ES-I3 (cell line): ENCODE measurements around the gene ZNF350.
"Not testable (repeated sequence)": the region's sequence is repeated elsewhere in the genome, so short reads cannot be mapped to it uniquely, and the experiment has no call there.

Source experiments
- H3K36me3 ChIP-seq: 2 replicates; pipeline ENCODE4 v1.6.1; 2013; ENCODE audit warnings: mild to moderate bottlenecking, low read length, control low read depth, moderate library complexity; ENCODE audit not compliant: insufficient read depth
- H3K4me1 ChIP-seq: 2 replicates; pipeline ENCODE4 v1.6.1; 2013; ENCODE audit warnings: mild to moderate bottlenecking, control low read depth, low read length; ENCODE audit not compliant: insufficient read depth
- H3K9ac ChIP-seq: 2 replicates; pipeline ENCODE4 v1.6.1; 2013; ENCODE audit warnings: low read depth, mild to moderate bottlenecking, low read length, moderate library complexity
- H3K9me3 ChIP-seq: 2 replicates; pipeline ENCODE4 v1.6.1; 2013; ENCODE audit warnings: mild to moderate bottlenecking, low read length, moderate library complexity; ENCODE audit not compliant: control insufficient read depth, insufficient read depth

ZNF350 gene

DNA sequence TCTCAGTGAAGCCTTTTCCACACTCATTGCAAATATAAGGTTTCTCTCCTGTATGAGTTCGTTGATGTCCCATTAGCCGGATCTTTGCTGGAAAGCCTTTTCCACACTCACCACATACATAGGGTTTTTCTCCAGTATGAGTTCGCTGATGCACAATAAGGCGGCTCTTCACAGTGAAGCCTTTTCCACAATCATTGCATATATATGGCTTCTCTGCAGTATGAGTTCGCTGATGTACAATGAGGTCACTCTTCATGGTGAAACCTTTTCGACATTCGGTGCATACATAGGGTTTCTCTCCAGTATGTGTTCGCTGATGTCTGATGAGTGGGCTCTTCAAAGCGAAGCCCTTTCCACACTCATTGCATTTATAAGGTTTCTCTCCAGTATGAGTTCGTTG, 6.8 kb upstream of the ZNF350 start:
- Histone ChIP-seq H3K4me1 (no peaks in the 10 kb centered on the region), H3K9me3 (peaks cover 43% of the 10 kb centered on the region), H3K36me3 (peaks cover 21% of the 10 kb centered on the region; the same call in 1 of the 2 replicates), H3K9ac (no peak overlapping the region)

DNA sequence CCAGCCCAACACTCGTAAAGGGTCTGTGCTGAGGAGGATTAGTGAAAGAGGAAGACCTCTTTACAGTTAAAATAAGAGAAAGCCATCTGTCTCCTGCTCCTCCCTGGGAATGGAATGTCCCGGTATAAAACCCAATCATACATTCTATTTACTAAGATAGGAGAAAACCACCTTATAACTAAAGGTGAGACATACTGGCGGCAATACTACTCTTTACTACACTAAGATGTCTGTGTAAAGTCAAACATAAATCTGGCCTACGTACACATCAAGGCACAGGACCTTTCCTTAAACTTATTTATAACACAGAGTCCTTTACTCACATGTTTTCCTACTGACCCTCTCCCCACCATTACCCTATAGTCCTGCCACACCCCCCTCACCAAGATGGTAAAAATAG, 3.3 kb downstream of the ZNF350 start:
- Histone ChIP-seq H3K9ac (no peak overlapping the region), H3K4me1 (no peaks in the 10 kb centered on the region), H3K36me3 (no peaks in the 10 kb centered on the region; the same call in 1 of the 2 replicates), H3K9me3 (peaks cover 18% of the 10 kb centered on the region)

DNA sequence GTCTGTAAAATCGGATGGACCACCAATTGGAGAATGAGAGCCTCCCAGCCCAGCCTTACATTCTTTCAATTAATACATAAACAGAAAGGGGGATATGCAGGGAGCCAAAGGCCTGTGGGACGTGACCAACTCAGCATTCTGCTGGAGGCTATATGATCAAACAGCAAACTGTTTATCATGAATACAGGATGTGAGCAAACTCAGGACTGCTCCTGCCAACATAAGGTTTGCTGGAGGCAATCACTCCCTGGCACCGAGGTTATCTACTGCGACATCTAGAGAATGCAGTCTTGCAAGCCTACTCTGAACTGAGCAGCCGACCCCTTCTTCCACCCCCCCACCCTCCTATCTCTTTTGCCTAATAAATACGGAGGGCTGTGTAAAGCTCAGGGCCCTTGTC, 5.7 kb downstream of the ZNF350 start:
- not testable (repeated sequence) for H3K36me3 ChIP-seq, H3K9ac ChIP-seq, H3K4me1 ChIP-seq
- peaks cover 14% of the 10 kb centered on the region for H3K9me3 ChIP-seq

DNA sequence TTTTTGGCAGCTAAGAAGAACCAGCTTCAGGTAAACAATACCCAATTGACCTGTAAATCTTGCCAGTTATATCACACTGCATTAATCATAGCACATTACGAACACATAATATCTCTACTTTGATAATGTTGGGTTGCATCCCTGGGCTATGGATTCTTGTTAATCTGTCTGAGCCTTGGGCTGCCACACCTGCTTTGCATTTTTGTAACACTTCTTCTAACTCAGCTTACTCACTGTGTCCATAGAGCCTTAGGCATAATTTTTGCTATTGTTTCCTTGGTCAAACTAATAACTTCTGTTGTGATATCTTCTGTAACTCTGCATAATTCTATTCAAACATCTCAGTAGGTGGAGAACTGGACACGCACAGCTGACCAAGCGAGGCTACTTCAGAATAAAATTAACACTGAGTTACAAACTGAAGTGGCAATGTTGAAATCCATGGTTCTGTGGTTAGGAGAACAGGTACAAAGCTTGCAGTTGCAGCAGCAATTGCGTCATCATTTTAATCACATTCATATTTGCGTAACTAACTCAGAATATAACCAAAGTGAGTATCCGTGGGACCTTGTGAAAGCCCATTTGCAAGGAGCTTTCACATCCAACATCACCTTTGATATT, 6.4 kb downstream of the ZNF350 start:
- no peaks in the 10 kb centered on the region for H3K4me1 ChIP-seq
- H3K9ac ChIP-seq, result no peak overlapping the region
- no peaks in the 10 kb centered on the region; the same call in 1 of the 2 replicates for H3K36me3 ChIP-seq
- H3K9me3 ChIP-seq, result peaks cover 18% of the 10 kb centered on the region

DNA sequence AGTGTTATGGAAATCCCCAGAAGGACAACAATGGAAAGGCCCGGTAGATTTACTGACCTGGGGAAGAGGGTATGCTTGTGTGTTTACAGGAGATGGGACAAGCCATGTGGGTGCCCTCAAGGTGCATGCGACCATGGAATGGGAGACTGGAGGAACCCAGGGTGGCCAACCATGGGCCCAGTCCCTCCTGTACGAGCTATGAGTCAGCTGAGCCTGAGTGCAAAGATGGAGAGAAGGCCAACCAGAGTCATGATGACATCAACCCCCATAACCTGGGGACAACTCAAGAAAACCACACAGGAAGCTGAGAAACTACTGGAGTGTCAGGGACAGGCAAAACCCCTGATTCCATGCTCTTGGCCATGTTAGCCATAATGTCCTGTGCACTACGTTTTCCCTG, 7.8 kb downstream of the ZNF350 start:
- H3K9me3 ChIP-seq, result peaks cover 20% of the 10 kb centered on the region

DNA sequence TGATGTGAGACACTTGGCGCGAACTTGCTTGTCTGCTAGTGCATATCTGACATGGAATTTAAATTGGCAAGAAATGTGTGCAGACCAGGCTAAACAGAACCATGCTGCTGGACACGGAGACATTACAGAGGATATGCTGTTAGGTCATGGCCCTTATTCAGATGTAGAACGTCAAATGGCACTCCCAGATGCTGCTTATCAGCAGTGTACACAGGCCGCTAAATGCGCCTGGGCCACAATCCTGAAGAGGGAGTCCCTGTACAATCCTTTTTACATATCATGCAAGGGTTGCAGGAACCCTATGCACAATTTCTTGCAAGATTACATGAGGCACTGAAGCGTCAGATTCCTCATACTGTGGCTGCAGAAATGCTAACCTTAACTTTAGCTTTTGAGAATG, 9.3 kb downstream of the ZNF350 start:
- peaks cover 28% of the 10 kb centered on the region for H3K9me3 ChIP-seq
- no peak overlapping the region for H3K9ac ChIP-seq

More for the DNA sequence above, 7.8 kb downstream of the ZNF350 start:
- H3K4me1 ChIP-seq, result no peaks in the 10 kb centered on the region
- no peak overlapping the region for H3K9ac ChIP-seq
- no peaks in the 10 kb centered on the region; the same call in none of the 2 replicates for H3K36me3 ChIP-seq

DNA sequence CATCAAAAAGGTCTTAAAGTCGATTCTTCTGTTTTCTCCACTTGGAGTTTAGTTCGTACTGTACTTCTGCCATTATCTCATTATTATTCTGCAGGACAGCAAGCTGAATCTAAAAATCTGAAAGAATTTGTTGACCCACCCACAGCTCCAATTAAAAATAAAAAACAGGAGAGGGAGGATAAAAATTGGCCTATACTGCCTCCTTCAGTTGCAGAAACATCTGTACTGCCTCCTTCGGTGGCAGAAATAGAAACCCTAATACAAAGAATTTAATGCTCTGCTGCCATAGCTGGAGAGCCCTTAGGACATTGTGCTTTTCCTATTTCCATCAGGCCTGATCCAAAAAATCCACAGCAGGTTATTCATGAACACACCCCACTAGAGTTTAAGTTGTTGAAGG, 9.8 kb downstream of the ZNF350 start:
- Histone ChIP-seq H3K4me1 (no peaks in the 10 kb centered on the region), H3K36me3 (peaks cover 3% of the 10 kb centered on the region), H3K9ac (no peak overlapping the region), H3K9me3 (peaks cover 30% of the 10 kb centered on the region)

More for the DNA sequence above, 9.3 kb downstream of the ZNF350 start:
- no peaks in the 10 kb centered on the region for H3K4me1 ChIP-seq
- H3K36me3 ChIP-seq, result peaks cover 3% of the 10 kb centered on the region

DNA sequence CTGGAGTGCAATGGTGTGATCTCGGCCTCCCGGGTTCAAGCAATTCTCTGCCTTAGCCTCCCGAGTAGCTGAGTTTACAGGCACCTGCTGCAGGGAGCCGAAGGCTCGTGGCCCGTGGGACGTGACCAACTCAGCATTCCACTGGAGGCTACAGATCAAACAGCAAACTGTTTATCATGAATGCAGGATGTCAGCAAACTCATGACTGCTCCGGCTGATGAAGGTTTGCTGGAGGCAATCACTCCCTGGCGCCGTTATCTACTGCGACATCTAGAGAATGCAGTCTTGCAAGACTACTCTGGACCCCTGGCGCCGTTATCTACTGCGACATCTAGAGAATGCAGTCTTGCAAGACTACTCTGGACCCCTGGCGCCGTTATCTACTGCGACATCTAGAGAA, 10.9 kb downstream of the ZNF350 start:
- H3K9me3 ChIP-seq, result peaks cover 35% of the 10 kb centered on the region
- not testable (repeated sequence) for H3K36me3 ChIP-seq, H3K4me1 ChIP-seq, H3K9ac ChIP-seq

DNA sequence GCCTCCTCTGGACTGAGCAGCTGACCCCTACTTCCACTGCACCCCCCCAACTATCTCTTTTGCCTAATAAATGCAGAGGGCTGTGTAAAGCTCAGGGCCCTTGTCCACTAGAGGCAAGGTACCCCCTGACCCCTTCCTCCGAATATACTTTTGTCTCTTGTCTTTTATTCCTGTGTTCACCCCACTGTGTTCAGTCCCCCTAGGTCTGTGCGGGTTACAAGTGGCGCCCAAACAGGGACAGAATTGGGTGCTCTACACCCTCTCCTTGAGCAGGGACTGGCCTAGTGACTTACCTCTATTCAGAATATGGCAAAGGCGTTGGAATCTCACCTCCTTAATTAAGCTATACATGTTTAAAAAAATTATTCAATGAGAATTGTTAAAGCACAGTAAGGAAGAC, 15.0 kb downstream of the ZNF350 start:
- H3K9me3 ChIP-seq, result peaks cover 38% of the 10 kb centered on the region

DNA sequence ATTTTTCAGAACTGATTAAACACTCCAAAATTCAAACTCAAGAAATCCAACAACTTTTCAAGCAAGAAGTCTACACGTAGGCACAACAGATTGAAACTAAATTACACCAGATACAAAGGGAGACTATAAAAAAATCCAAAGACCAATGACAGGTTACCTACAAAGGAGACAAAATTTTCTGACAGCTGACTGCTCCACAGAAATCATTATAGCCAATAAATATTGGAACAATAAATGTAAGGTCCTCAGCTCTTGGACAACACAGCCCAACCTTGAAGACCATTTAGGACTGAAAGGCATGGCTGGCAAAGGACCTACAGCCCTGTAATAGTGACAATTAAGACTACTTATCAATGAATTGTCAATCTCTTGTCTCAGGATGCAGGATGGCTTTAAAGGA, 15.9 kb downstream of the ZNF350 start:
- Histone ChIP-seq H3K4me1 (no peaks in the 10 kb centered on the region), H3K9ac (no peak overlapping the region), H3K36me3 (peaks cover 9% of the 10 kb centered on the region), H3K9me3 (peaks cover 39% of the 10 kb centered on the region)

More for the DNA sequence above, 15.0 kb downstream of the ZNF350 start:
- peaks cover 6% of the 10 kb centered on the region for H3K36me3 ChIP-seq
- H3K9ac ChIP-seq, result no peak overlapping the region
- H3K4me1 ChIP-seq, result no peaks in the 10 kb centered on the region

DNA sequence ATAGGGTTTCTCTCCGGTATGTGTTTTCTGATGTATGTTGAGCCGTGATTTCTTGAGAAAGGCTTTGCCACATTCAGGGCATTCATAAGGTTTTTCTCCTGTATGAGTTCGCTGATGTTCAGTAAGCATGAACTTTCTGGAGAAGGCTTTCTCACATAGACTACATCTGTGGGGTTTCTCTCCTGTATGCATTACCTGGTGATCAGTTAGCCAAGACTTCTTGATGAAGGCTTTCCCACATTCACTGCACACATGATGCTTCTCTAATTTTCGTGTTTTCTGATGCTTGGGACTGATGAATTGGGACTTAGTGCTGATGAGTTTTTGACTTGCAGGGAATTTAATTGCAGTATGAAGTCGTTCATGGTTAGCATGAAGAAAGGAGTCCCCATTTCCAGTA, 21.1 kb downstream of the ZNF350 start:
- Histone ChIP-seq H3K9ac (no peak overlapping the region), H3K4me1 (no peaks in the 10 kb centered on the region), H3K36me3 (peaks cover 15% of the 10 kb centered on the region; the same call in 1 of the 2 replicates), H3K9me3 (peaks cover 10% of the 10 kb centered on the region)

DNA sequence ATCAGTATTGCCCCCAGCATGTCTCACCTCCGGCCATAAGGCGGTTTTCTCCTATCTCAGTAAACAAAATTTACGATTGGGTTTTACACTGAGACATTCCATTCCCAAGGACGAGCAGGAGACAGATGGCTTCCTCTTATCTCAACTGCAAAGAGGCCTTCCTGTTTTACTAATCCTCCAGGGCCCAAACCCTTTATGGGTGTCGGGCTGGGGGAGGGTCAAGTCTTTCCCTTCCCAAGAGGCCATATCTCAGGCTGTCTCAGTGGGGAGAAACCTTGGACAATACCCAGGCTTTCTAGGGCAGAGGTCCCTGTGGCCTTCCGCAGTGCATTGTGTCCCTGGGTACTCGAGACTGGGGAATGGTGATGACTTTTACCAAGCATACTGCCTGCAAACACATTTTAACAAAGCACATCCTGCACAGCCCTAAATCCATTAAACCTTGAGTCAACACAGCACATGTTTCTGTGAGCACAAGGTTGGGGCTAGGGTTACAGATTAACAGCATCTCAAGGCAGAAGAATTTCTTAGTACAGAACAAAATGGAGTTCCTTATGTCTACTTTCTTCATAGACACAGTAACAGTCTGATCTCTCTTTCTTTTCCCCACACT, 25.9 kb downstream of the ZNF350 start:
- H3K36me3 ChIP-seq, H3K4me1 ChIP-seq, H3K9ac ChIP-seq, H3K9me3 ChIP-seq: not testable (repeated sequence)

DNA sequence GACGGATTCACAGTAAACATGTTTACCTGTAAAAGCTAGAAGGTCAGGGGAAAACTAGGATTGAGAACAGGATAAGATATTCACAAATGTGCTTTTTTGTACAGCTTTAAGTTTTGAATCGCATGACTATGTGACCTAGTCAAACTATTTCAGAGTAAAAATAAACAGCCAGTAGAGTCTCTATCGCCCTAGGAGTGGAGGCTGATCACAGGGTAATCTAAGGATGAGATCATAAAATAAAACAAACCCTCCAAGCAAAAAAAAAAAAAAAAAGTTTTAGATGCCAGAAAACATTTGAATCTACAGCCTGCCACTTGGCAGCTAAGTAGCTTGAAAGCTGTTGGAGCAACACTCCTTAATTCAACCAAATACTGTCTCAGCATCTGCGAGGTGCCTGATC, 26.8 kb downstream of the ZNF350 start:
- Histone ChIP-seq H3K9me3 (0 out of 2 replicates have a peak, but pooled peaks cover 1% of the 10 kb centered on the region), H3K4me1 (no peaks in the 10 kb centered on the region), H3K9ac (no peak overlapping the region), H3K36me3 (peaks cover 2% of the 10 kb centered on the region; the same call in 1 of the 2 replicates)

DNA sequence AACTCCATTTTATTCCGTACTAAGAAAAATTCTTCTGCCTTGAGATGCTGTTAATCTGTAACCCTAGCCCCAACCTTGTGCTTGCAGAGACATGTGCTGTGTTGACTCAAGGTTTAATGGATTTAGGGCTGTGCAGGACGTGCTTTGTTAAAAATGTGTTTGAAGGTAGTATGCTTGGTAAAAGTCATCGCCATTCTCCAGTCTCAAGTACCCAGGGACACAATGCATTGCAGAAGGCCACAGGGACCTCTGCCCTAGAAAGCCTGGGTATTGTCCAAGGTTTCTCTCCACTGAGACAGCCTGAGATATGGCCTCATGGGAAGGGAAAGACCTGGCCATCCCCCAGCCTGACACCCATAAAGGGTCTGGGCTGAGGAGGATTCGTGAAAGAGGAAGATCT, 28.8 kb downstream of the ZNF350 start:
- not testable (repeated sequence) for H3K9me3 ChIP-seq, H3K9ac ChIP-seq, H3K4me1 ChIP-seq, H3K36me3 ChIP-seq

DNA sequence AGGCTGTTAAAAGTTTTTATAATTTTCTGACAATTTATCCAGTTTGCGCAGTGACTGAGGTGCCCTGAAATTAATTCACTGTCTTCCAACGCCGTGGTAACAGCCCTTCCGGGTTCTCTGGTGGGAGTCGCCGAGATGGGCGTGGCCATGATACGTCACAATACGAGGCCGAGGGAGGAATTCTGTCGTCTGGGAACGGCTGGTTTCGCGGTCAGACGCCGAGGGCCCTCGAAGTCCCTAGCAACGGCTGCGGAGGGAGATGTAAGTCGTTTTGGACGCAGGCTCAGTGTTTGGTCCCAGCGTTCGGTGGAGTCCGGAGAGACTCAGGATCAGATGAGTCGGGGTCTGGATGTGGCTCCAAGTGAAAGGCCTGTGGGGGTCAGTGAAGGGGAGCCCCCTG, 37.7 kb downstream of the ZNF350 start:
- Histone ChIP-seq H3K9me3 (peaks cover 25% of the 10 kb centered on the region), H3K9ac (no peak overlapping the region), H3K4me1 (no peaks in the 10 kb centered on the region), H3K36me3 (peaks cover 18% of the 10 kb centered on the region; the same call in 1 of the 2 replicates)
